GM12873 (cell line): ENCODE measurements around the gene KRTAP1-4.

ENCODE experiments used
- TF ChIP-seq, protein P1 (sequence below): IDR thresholded peaks from 2 replicates; pipeline ENCODE4 v1.5.1; 2012; ENCODE audit warnings: low read depth, mild to moderate bottlenecking, moderate library complexity, low read length, control low read depth; ENCODE audit not compliant: insufficient read depth; ENCODE audit errors: missing control alignments

Gene KRTAP1-4

DNA sequence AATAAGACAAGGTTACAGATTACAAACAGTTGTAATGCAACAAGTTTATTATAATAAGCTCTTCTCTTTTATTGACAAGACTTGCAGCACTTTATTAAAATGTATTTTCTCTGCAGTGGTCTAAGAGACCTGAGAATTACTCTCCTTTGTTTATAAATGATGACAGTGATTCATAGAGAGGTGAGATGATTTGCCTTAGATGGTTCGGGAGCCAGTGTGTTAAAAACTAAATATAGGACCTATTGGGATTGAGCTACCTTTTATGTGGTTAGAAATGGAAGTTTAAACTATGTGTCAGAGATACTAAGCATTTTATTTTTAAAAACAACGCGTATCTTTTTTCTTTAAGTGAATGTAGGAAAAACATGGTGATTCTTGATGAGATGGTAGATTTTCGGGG lies 33.2 kb downstream of the KRTAP1-4 start:
- TF ChIP-seq, protein P1, sequence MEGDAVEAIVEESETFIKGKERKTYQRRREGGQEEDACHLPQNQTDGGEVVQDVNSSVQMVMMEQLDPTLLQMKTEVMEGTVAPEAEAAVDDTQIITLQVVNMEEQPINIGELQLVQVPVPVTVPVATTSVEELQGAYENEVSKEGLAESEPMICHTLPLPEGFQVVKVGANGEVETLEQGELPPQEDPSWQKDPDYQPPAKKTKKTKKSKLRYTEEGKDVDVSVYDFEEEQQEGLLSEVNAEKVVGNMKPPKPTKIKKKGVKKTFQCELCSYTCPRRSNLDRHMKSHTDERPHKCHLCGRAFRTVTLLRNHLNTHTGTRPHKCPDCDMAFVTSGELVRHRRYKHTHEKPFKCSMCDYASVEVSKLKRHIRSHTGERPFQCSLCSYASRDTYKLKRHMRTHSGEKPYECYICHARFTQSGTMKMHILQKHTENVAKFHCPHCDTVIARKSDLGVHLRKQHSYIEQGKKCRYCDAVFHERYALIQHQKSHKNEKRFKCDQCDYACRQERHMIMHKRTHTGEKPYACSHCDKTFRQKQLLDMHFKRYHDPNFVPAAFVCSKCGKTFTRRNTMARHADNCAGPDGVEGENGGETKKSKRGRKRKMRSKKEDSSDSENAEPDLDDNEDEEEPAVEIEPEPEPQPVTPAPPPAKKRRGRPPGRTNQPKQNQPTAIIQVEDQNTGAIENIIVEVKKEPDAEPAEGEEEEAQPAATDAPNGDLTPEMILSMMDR: no peak

- TF ChIP-seq, protein P1: no peak
Observed at GRCh38 chr17:40995116-40995515, 34.9 kb downstream of the KRTAP1-4 start.

DNA sequence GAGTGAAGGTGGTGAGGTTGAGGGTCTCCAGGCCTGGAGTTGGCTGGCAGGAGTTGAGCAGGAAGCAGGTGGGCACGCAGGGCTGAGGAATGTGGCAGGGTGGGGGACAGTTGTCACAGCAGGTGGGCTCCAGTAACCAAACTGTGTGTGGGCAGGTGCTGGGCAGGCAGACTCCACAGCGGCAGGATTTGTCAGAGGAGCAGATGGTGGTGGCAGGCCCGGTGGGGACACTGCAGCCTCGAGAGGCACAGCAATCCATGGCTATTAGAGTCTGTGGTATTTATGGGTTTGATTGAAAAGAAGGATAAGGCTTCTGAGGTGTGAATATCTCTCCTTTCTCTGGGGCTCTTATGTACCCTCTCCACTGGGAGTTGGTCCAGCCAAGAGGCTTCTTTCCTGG lies 36.2 kb downstream of the KRTAP1-4 start, which contains the start of gene KRTAP3-3:
KRTAP3-3 (minus strand) TSS at position 326 of the 400 bp plus-strand sequence; CDS start at position 259, 67 bp downstream.
- TF ChIP-seq, protein P1: no peak

GRCh38 chr17:40993084-40993483 lies 36.9 kb downstream of the KRTAP1-4 start:
- TF ChIP-seq, protein P1: no peak

GRCh38 chr17:40992666-40993065 lies 37.3 kb downstream of the KRTAP1-4 start:
- TF ChIP-seq, protein P1: no peak

DNA sequence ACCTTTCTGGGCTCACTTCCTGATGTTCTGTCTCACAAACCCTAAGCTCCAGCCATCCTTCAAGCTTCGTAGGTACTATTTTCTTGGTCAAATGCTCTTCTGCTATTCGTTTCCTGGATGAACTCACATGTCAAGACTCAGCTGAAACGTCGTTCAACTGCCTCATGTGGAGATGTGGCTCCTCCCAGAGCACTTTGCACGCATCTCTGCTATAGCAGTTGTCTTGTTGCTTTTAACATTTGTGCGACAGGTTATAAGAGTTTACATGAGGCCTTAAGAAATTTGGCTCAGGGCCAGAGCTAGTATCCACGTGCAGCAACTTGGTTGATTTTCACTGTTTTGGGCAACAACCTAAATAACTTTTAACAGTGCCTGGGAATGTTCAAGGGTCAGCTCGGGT lies 43.1 kb downstream of the KRTAP1-4 start:
- TF ChIP-seq, protein P1: no peak

DNA sequence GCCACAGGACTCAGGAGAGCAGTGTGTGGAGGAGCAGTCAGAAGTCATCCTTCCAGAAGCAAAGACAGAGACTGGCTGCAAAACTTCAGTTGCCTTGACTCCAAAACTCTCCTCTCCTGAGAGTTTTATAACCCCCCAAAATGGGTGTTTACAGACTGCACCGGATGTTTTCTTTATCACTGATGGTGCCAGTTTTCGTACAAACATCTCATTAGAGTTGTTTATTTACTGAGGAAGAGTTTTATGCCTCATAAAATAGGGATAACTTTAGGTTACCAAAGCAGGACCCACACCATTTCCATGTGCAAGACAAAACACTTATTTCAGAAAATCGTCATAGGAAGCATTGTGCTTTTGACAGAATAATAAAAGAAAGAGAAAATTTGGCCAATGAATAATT lies 45.8 kb downstream of the KRTAP1-4 start, which contains the start of gene KRT40:
KRT40 (minus strand) TSS at position 101 of the 400 bp plus-strand sequence; CDS start at position 48, 53 bp downstream.
- TF ChIP-seq, protein P1: no peak
